Tibial nerve (tissue), 4 donors: ENCODE measurements around the gene BCAS2.

ENCODE experiments used
- EP300 ChIP-seq, 2 donors: sonication (generic); formaldehyde crosslinking; IDR thresholded peaks; one replicate each; pipeline ENCODE4 v1.6.1; 2017; ENCODE audit warnings: antibody characterized with exemption in 2 of 2, mild to moderate bottlenecking in 1 of 2
- POLR2A ChIP-seq, 2 donors: fragments of 450-650 bp; IDR thresholded peaks; one replicate each; pipeline ENCODE4 v1.6.1; 2017; ENCODE audit warnings: antibody characterized with exemption in 2 of 2, mild to moderate bottlenecking in 2 of 2, moderate library complexity in 2 of 2
- TF ChIP-seq, protein P1 (sequence below), 5 experiments: fragments of 200-600 bp in 3 of 5; fragments of 450-650 bp in 2 of 5; sonication (generic) in 3 of 5; IDR thresholded peaks; one replicate each; pipeline ENCODE4 v1.5.1; 2016 to 2019; ENCODE audit warnings: antibody characterized with exemption in 5 of 5, mild to moderate bottlenecking in 3 of 5, moderate library complexity in 2 of 5

DNA sequence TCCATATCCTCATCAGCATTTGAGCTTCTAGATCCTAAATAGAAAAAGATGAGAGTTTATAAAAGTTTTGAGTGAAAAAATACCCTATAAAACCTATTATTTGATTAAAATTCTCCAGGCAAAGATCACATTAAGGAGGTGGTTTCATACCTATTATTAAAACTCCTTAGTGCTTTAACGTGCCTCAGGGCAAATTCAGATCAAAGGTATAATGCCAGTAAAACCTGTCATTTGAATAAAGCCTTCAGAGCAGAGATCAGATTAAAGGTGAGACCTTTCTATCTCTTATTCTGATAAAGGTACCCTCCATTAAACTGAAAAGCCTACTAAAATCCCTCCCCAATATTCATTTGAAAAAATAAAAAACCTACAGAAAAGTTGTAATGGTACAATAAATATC is 36.1 kb downstream of the BCAS2 start:
- TF ChIP-seq, protein P1, sequence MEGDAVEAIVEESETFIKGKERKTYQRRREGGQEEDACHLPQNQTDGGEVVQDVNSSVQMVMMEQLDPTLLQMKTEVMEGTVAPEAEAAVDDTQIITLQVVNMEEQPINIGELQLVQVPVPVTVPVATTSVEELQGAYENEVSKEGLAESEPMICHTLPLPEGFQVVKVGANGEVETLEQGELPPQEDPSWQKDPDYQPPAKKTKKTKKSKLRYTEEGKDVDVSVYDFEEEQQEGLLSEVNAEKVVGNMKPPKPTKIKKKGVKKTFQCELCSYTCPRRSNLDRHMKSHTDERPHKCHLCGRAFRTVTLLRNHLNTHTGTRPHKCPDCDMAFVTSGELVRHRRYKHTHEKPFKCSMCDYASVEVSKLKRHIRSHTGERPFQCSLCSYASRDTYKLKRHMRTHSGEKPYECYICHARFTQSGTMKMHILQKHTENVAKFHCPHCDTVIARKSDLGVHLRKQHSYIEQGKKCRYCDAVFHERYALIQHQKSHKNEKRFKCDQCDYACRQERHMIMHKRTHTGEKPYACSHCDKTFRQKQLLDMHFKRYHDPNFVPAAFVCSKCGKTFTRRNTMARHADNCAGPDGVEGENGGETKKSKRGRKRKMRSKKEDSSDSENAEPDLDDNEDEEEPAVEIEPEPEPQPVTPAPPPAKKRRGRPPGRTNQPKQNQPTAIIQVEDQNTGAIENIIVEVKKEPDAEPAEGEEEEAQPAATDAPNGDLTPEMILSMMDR (IDR thresholded peaks at IDR 0.05) = no peak
- TF ChIP-seq EP300 (IDR thresholded peaks at IDR 0.05) (no peak), POLR2A (IDR thresholded peaks at IDR 0.05) (no peak)
